ENCODE results near the gene FLT4. TPM values are rescaled to one million over a fixed set of nuclear protein-coding genes. Genes with fewer than 3 reads are reported as not detected.

FLT4 gene
- total and polyA plus RNA-seq, 2 of the 13 experiments (the other 11 are each of a cell fraction or from before 2014, with no cell fraction given) = not detected

DNA sequence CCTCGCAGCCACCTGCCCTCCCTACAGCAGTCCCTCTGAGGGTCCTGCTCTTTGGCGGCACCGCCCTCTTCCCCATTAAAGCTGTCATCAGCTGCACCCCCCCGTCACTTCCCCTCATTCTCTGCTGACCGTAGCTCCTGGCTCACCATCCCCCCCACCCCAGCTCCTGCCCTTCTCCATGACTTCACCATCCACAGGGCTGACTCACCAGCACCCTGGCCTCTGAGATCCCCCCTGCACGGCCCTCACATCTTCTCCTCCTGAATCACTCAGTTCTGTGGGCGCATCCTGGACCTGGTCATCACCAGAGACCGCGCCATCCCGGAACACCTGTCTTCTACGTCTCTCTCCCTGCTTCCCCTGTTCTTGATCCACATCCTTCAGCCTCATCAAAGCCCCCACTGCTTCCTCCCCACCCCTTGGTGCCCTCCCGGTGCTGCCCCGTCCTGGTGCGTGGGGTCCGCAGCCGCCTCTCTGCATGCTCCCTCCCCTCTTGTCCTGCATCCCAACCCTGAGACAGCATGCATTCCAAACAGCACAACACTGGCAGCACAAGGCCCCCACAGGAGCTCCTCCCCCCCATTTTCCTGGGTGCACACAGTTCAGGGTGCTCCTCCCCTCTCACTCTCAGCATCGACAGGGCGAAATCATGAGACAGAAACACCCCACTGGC lies 12.9 kb downstream of the FLT4 start:
- no TSS peak for BruUV-seq (replicated peaks)
- Histone ChIP-seq H3K9me3 (ENCODE audit: low read length) (no peaks in the 10 kb centered on the region), H3K4me1 (ENCODE audit: insufficient read depth, low read length) (no peaks in the 10 kb centered on the region), H3K27ac (ENCODE audit: extremely low read length, insufficient read depth, low read length) (no peak overlapping the region), H3K9ac (ENCODE audit: insufficient read depth, low read depth, low read length) (no peak overlapping the region), H3K4me3 (replicated peaks in 1 of 3; ENCODE audit: insufficient read depth in 1 of 3, low read depth in 2 of 3, low read length in 3 of 3) (no peak overlapping the region), H4K20me1 (ENCODE audit: insufficient read depth, low read length) (no peaks in the 10 kb centered on the region), H3K36me3 (replicated peaks in 1 of 2; ENCODE audit: control insufficient read depth in 1 of 2, insufficient read depth in 2 of 2, low read length in 2 of 2) (no peaks in the 10 kb centered on the region), H2AFZ (ENCODE audit: low read length) (no peak overlapping the region), H3K79me2 (ENCODE audit: insufficient read depth, low read length) (no peaks in the 10 kb centered on the region), H3K27me3 (ENCODE audit: control insufficient read depth in 1 of 2, insufficient read depth in 2 of 2, low read length in 2 of 2) (peaks cover 7 to 36% of the 10 kb centered on the region in 2 experiments; a peak in 4 of 5 replicates), H3K4me2 (ENCODE audit: low read depth, low read length) (no peak overlapping the region)
- FAIRE-seq (no peak), DNase-seq (ENCODE audit: low spot score) (no peak), ATAC-seq (no peak)
- ChIA-PET CTCF (ENCODE audit: low intra/inter-chr PET ratio, low total read pairs) (no interaction called here), POLR2A (no interaction called here)
- in situ Hi-C loops (cut with HindIII; ENCODE audit: extremely low pct_ligation_motif_present, low pct_unique_long_range_greater_than_20kb) (no loop called here), intact Hi-C loops (cut with micrococcal nuclease; ENCODE audit: unreplicated experiment) (no loop called here)
- 36% methylated on average over 18 of the region's 18 CpGs for WGBS (ENCODE audit: low lambda C conversion rate)
- TF ChIP-seq MLXIP (CRISPR knock-in tag; IDR thresholded peaks at IDR 0.05; ENCODE audit: borderline replicate concordance) = no peak
- TF ChIP-seq MBD4 (IDR thresholded peaks at IDR 0.05; ENCODE audit: borderline replicate concordance, low read length) = no peak
- TF ChIP-seq ZNF407 (CRISPR knock-in tag; IDR thresholded peaks at IDR 0.05; ENCODE audit: not compliant biosample characterization) = no peak
- TF ChIP-seq, protein P1, sequence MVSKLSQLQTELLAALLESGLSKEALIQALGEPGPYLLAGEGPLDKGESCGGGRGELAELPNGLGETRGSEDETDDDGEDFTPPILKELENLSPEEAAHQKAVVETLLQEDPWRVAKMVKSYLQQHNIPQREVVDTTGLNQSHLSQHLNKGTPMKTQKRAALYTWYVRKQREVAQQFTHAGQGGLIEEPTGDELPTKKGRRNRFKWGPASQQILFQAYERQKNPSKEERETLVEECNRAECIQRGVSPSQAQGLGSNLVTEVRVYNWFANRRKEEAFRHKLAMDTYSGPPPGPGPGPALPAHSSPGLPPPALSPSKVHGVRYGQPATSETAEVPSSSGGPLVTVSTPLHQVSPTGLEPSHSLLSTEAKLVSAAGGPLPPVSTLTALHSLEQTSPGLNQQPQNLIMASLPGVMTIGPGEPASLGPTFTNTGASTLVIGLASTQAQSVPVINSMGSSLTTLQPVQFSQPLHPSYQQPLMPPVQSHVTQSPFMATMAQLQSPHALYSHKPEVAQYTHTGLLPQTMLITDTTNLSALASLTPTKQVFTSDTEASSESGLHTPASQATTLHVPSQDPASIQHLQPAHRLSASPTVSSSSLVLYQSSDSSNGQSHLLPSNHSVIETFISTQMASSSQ (IDR thresholded peaks at IDR 0.05; ENCODE audit: low read depth) = no peak
- TF ChIP-seq, protein P1 (CRISPR knock-in tag; IDR thresholded peaks at IDR 0.05; ENCODE audit: borderline replicate concordance) = no peak
- TF ChIP-seq TGIF2 (CRISPR knock-in tag; IDR thresholded peaks at IDR 0.05) = no peak
- no peak for TF ChIP-seq SIX1 (CRISPR knock-in tag; IDR thresholded peaks at IDR 0.05; ENCODE audit: borderline replicate concordance)
- TF ChIP-seq NAIF1 (CRISPR knock-in tag; IDR thresholded peaks at IDR 0.05; ENCODE audit: borderline replicate concordance) = no peak
